Measurements from ENCODE around the gene SLC36A1.

SLC36A1 gene

DNA sequence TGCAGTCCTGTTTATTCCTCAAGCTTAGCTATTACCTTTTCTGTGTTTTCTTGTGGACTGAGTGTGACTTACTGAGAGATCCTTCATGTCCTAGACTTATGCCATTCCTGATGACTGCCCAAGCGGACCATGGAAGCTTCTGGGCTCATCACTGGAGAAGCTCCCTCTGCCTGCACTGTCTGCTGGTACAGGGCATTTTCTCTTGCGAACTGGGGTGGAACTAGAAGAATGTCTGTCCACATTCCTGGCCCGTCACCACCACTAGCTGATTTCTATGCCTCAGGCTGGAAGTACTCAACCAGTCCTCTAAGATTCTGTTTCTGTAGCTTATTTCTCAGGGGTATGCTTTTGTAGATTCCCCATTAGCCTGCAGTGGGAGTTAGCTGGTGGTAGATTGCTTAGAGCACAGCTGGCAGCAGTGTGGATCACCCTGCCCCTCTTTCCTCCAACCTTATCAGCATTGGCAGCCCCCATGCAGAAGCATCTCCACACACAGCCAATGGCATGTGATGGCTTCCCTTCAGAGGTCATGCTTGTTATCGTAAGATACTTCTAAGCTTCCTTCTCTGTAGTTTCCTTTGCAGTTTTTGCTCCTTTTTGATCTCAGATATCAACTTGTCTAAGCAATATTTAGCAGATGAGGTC lies 12.4 kb downstream of the SLC36A1 start:
- TF ChIP-seq, protein P1, sequence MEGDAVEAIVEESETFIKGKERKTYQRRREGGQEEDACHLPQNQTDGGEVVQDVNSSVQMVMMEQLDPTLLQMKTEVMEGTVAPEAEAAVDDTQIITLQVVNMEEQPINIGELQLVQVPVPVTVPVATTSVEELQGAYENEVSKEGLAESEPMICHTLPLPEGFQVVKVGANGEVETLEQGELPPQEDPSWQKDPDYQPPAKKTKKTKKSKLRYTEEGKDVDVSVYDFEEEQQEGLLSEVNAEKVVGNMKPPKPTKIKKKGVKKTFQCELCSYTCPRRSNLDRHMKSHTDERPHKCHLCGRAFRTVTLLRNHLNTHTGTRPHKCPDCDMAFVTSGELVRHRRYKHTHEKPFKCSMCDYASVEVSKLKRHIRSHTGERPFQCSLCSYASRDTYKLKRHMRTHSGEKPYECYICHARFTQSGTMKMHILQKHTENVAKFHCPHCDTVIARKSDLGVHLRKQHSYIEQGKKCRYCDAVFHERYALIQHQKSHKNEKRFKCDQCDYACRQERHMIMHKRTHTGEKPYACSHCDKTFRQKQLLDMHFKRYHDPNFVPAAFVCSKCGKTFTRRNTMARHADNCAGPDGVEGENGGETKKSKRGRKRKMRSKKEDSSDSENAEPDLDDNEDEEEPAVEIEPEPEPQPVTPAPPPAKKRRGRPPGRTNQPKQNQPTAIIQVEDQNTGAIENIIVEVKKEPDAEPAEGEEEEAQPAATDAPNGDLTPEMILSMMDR (IDR thresholded peaks at IDR 0.05; ENCODE audit: borderline replicate concordance, control extremely low read depth, extremely low read depth, insufficient read depth, missing control alignments): no peak
- in situ Hi-C loops (cut with MboI; ENCODE audit: low sequenced_read_pairs, unreplicated experiment): no loop called here
- DNase-seq (ENCODE audit: low spot score): no peak

DNA sequence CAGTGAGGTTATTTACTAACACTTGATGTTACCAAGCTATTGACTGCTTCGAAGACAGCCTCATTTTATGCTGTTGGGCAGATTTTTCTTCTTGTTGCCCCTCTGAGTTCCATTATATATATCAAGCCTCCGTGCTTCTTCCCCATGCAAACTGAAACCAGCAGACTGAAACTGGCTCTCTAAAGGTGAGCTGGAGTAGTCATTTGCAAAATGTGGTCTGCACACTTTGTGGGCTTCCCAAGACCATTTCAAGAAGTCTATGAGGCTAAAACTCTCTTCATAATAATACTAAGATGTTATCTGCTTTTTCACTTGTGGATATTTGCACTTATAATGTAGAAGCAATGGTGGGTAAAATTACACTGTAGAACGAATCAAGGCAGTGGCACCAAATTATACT lies 13.9 kb downstream of the SLC36A1 start:
- in situ Hi-C loops (cut with MboI; ENCODE audit: low sequenced_read_pairs, unreplicated experiment): no loop called here
- TF ChIP-seq, protein P1 (IDR thresholded peaks at IDR 0.05; ENCODE audit: borderline replicate concordance, control extremely low read depth, extremely low read depth, insufficient read depth, missing control alignments): no peak
- DNase-seq (ENCODE audit: low spot score): peak; percentile 39

DNA sequence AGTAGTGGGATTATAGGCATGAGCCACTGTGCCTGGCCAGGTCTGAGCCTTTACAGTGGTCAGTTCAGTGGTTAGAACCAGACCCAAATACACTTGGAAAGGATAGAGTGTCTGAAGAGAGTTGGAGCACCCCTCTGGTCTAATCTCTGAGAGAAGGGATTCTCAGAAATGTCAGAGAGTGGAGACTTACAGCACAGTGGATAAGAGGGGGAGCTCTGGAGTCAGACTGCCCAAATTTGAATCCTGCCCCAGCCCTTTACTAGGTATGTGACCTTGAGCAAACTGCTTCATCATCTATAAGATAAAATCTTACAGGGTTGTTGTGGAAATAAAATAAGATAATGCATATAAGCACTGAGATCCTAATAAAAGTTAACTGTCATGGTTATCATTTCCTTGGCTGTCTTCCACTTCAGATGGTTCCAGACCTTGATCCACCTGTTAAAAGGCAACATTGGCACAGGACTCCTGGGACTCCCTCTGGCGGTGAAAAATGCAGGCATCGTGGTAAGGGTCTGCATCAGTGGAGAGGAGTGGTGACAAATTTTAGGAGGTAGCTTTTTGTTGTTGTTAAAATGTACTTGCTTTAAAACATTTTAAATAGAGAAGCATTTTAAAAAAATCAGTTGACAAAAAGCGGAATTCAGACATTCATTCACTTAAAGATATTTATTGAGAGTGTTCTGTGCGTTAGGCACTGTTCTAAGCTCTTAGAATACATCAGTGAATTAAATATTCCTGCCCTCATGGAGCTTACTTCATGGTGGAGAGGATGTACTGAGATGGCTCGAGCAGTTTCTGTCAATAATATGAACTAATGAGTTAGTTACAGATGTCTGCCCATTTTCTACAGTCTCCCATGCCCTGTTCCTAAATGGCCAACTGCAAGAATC lies 16.0 kb downstream of the SLC36A1 start:
- DNase-seq (ENCODE audit: low spot score): no peak
- in situ Hi-C loops (cut with MboI; ENCODE audit: low sequenced_read_pairs, unreplicated experiment): no loop called here
- TF ChIP-seq, protein P1 (IDR thresholded peaks at IDR 0.05; ENCODE audit: borderline replicate concordance, control extremely low read depth, extremely low read depth, insufficient read depth, missing control alignments): peak; percentile 28

DNA sequence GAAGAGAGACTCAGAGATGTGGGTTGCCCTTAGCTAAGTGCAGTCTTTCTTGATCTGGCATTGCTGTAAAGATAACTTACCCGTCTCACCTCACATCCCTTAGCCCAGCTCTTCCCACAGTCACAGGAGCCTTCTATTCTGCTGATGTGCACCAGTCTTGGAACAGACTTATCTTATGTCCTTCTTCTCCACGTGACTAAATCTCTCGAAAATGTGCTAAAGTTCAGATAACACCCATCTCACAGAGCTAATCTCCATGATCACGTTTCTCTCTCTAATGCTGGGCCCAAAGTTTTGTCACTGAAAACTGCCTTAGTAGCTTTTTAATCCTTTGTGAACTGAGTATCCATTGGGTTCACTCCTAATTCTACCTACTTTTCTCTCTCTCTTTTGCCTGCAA lies 16.7 kb downstream of the SLC36A1 start:
- TF ChIP-seq, protein P1 (IDR thresholded peaks at IDR 0.05; ENCODE audit: borderline replicate concordance, control extremely low read depth, extremely low read depth, insufficient read depth, missing control alignments): no peak
- no peak for DNase-seq (ENCODE audit: low spot score)
- in situ Hi-C loops (cut with MboI; ENCODE audit: low sequenced_read_pairs, unreplicated experiment): no loop called here

DNA sequence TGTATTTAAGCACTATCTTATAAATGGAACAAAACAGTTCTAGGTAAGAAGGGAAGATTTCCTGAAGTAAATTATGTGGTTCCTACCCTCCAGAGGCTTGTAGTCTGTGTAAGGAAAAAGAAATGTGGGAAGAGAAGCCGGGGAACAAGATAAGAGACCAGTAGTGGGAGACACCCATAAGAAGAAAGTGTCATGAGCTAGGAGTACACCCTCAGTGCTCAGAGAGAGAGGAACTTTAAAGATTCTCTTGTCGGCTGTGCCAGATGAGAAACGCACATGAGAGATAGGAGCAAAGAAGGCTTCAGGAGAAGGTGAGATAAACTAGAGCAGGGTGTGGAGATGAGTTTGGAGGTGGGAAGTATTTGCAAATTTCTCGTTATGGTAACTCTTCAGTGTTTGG lies 18.1 kb downstream of the SLC36A1 start:
- in situ Hi-C loops (cut with MboI; ENCODE audit: low sequenced_read_pairs, unreplicated experiment): no loop called here
- TF ChIP-seq, protein P1 (IDR thresholded peaks at IDR 0.05; ENCODE audit: borderline replicate concordance, control extremely low read depth, extremely low read depth, insufficient read depth, missing control alignments): no peak
- no peak for DNase-seq (ENCODE audit: low spot score)

DNA sequence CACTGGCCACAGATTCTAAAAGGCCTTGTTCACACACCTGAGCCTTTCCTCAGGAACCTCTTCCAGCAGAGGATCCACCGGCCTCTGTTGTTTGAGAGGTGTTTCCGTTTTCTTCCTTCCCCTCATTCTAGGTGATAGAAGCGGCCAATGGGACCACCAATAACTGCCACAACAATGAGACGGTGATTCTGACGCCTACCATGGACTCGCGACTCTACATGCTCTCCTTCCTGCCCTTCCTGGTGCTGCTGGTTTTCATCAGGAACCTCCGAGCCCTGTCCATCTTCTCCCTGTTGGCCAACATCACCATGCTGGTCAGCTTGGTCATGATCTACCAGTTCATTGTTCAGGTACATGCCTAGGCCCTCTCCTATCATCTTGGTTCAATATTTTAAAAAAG lies 20.2 kb downstream of the SLC36A1 start:
- in situ Hi-C loops (cut with MboI; ENCODE audit: low sequenced_read_pairs, unreplicated experiment): no loop called here
- TF ChIP-seq, protein P1 (IDR thresholded peaks at IDR 0.05; ENCODE audit: borderline replicate concordance, control extremely low read depth, extremely low read depth, insufficient read depth, missing control alignments): no peak

More for the DNA sequence above, 20.2 kb downstream of the SLC36A1 start:
- DNase-seq (ENCODE audit: low spot score): no peak

Data from GM13976 (cell line).